ENCODE data around the gene CHCHD3.
"Not testable (repeated sequence)": the region's sequence is repeated elsewhere in the genome, so short reads cannot be mapped to it uniquely, and the experiment has no call there.

CHCHD3 gene

DNA sequence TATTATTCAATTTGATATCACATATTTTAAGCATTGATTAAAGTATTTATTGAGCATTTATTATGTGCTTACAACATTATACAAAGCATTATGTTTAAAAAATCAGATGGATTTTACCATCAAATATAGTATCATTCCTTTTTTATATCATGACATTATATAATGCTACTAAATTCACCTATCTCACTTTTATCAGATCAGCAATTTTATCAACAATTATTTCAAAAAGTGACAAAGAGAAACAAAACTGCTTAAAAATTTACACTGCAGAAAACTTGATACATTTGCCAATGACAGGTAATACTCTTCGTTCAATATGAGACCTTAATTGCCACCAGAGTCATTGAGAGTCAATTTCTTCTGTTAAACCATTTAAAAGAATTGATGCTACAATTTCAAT lies 82.0 kb downstream of the CHCHD3 start:
- no peak for DNase-seq

DNA sequence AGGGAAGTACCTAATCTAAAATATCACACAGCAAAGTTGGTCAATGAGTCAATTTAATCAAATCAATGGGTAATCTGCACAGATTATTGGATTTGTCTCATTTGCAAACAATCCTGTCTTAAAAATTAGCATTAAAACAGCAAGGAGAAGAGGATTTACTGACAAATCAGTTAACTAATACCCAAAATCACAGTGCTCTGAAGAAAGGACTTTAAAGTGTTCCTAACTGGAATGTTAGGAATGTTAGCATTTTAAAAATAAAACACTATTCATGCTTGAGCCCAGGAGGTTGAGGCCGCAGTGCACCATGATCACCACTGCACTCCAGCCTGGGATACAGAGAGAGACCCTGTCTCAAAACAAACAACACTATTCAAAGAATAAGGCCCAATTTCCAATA lies 83.1 kb downstream of the CHCHD3 start:
- no peak for DNase-seq

DNA sequence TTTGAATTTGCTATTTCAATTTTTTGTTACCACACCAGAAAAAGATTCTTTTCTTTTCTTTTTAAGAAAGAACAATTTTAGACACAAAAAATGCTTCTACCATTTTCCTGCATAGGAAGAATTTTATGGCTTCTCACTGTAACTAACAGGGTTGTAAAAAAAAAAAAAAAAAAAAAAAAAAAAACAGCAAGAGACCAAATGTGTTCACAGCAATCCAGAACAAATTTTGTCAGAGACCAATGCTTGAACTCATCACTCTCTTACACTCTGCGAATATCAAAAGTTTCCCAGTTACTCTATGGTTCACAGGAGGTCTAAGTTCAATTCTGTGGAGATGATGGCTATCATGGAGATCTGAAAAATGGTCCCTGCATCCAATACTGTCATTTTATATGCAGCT lies 84.4 kb downstream of the CHCHD3 start:
- no peak for DNase-seq

DNA sequence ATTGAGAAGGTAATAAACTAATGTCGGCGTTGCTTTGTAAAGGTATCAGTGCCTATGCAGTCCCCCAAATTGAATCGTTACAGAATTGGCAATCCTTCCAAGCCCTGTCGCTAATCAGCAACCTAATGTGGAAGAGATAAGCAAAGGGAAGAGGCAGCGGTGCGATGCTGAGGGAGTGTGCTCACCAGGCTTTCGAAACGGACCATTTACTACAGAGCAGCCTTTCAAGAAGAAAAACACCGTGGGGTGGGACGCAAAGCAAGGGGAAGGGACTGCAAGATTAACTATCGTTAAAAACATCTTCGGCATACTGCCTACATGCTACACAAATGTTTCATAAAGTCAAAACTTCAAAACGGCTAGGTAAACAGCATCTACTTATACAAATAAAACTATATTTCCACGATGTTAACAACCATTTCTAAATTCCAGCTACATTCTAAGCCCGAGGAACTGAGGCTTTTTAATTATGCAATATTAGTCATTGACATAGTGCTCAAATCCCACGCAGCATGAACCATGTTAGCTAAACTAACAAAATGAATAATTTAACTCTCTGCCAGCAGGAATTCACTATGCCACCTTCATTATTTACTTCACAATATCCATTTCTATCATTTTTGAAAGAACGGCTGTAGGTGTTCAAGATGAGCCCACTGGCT lies 85.2 kb downstream of the CHCHD3 start:
- DNase-seq, result no peak

DNA sequence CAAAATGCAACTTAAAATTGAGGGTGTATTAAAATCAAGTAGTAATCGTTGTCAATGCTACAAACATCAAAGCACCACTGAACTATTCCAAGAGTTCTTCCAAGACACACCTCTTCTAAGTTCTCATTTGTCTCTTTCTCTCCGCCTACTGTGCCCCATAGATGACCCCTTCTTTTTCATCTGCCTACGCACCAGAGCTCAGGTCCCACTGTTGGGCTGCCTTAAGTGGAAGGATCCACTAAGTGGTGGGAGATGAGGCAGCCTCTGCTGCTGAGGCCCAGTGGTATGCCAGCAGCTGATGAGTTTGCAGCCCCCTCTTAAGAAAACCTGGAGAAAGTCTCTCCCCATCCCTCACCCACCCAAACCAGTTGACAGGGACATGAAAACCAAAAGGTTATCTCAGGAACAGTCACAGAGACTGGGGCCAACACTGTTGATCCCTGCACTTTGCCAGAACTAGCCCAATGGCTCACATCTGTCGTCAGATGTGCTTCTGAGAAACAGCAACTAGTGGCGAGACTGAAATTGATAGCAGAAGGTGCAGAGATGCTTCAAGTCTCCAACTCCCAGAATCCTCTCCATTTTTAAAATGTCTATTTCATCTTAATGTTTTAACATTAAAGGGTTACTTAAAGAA lies 88.4 kb downstream of the CHCHD3 start:
- no peak for DNase-seq

GRCh38 chr7:132991615-132992587 lies 90.0 kb downstream of the CHCHD3 start:
- DNase-seq, result no peak

- no peak for DNase-seq
These were observed 93.8 kb downstream of the CHCHD3 start for GRCh38 chr7:132988117-132988516.

GRCh38 chr7:132980402-132980801 lies 101.5 kb downstream of the CHCHD3 start:
- DNase-seq, result no peak

DNA sequence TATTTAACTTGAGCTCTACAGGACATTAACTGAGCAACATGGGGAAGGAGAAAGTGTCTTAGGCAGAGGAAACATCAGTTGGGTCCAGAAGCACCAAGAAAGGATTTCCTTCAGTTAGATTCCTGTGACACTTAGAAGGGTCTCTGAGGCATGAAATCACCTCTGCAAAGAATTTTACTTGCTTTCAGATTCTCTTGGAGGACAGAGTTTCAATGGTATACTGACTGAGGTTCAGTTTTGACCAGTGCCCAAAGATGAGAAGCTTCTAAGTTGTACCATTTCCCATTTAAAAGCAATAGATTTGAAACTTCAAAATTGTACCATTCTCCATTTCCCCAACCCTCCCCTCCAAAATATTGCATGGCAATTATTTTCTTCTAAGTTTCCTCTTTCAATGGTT lies 102.4 kb downstream of the CHCHD3 start:
- no peak for DNase-seq

GRCh38 chr7:132977234-132977633 lies 104.7 kb downstream of the CHCHD3 start:
- no peak for DNase-seq

DNA sequence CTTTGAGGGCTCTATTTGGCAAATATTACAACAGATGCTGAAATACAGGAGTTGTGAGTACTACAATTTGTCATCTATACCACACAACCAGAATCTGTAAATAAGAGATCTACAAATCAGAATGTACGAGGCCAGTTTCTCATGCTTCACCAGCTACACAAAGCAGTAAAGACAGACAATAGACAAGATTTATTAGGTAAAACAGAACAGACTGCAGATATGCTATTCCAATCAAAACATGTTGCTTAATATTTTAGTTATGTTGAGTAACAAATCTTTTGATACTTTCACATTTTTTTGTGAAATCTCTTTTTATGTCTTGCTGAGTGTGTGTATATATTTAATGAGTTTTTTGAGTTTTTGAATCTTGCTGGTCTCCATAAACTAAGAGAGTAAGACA lies 109.1 kb downstream of the CHCHD3 start:
- no peak for DNase-seq

DNA sequence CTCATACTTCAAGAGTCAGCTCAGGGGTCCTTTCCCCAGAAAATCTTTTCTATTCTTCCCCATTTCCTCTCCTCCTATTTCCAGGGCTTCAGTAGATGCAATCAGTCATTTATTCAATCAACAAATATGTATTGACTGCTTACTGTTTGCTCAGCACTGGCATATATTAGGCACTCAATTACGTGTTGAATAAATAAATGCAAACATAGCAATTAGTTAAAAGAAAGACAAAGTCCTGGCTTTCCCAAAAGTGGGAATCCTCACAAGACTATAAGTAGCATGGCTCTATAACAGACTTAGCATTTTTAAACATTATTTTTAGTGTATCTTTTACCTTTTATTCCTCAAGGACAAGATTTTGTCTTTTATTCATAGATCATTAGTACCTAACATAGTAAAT lies 111.6 kb downstream of the CHCHD3 start:
- DNase-seq, result no peak

DNA sequence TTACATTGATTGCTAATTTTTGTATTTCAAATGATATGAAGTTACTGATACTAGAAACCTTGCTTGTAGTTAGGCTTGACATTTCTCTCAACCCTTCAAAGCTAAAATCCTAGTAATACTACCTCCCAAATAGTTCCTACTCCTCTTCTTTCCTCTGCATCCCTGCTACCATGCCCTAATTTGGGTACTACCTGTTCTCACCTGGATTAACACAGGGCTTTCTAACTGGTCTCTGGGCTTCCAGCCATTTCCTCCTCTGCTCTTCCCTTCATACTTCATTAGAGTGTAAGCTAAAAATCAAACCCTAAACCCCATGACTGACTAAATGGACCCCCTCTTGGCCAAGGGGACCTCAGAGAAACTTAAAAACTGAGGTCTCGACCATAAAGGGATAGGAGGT lies 112.4 kb downstream of the CHCHD3 start:
- DNase-seq, result no peak

DNA sequence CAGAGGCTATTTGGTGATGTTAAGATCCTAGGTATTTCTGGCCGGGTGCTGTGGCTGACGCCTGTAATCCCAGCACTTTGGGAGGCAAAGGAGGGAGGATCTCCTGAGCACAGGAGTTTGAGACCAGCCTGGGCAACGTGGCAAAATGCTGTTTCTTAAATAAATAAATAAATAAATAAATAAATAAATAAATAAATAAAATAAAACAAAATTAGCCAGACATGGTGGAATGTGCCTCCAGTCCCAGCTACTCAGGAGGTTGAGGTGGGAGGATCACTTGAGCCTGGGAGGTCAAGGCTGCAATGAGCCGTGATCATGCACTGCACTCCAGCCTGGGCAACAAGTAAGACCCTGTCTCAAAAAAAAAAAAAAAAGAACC lies 114.4 kb downstream of the CHCHD3 start:
- not testable (repeated sequence) for DNase-seq

DNA sequence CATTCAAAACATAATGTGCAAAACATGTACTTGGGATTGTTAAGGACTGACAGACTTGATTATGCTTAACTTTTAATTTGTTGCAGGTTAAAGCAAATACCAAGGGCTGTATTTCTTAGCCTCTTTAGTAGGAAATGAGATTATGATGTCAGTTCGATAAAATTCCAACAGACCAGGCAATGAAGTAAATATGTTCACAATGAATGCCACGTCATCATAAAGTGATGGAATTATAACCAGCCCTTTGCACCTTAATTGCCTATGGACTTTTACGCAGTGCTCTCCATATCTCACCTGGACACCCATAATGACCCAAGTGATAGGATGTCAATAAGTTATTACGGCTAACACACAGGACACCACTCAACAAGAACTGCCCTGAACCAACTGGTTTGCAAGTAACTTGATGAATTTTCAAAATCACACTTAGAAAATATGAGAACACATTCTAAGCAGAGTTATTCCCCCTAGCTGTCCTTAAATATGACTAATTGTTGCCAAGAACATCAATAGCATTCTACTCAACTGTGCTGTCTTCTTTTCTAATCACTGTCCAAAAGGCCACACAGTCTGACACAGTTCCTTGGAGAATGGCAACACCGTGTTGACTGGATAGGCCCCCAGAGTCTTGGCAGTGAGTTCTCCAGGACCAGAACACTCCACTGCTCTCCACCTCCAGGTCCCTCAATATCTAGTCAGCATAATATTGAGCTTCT lies 115.0 kb downstream of the CHCHD3 start:
- DNase-seq, result no peak

DNA sequence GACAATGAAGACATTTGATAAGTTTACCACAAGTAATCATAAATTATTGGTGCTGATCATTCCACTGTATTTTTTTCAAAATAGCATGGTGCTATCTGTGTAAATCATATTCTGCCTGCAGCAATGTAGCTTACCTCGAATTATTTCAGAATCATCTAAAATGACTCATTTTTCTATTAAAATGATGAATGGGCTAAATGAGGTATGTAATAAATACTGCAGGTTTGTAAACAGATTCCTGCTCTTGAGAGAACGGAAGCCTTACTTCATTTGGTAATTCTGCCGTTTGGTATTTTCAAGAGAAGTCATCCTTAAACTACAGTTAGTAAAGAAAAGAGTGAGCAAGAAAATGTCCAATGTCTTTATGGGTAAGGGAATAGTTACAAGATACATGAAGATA lies 115.9 kb downstream of the CHCHD3 start:
- DNase-seq, result no peak

- DNase-seq, result no peak
These were observed 117.0 kb downstream of the CHCHD3 start for GRCh38 chr7:132964876-132965275.

GRCh38 chr7:132959891-132960290 lies 122.0 kb downstream of the CHCHD3 start:
- no peak for DNase-seq

GRCh38 chr7:132956556-132956955 lies 125.3 kb downstream of the CHCHD3 start:
- no peak for DNase-seq

DNA sequence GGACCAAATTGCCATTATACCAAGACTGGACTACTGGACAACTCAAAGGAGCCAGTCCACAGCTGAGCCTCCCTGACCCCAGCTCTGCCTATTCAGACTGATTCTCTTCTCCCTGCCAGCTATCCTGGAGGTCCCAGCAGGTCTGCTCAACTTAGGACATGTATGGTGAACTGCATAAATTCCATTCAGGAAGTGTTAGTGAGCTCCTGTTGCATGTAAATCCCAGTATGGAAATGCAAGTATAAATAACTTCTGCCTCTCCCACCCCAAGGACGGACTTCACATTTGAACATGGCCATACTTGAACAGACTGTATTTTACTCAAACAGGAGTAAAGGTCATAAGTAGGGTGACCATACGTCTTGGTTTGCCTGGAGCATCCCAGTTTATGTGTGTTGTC lies 128.4 kb downstream of the CHCHD3 start:
- no peak for DNase-seq

DNA sequence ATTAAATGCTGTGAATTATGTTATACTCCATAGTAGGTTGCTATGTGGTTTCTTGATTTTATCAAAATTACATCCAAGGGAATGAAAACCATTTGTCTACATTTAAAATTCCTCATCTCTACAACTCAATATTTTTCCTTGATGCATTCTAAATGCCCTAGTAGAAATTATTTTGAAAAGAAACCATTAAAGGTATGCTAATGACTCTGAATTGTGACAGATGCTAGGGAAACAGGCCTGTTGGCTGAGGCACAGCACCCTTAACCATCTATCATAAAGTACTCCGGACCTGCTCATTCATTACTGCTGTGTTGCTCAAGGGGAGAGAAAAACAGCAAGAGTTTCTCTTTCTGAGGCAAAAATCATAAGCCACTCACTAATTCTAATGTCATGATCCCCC lies 131.2 kb downstream of the CHCHD3 start:
- no peak for DNase-seq

GRCh38 chr7:132947011-132947410 lies 134.9 kb downstream of the CHCHD3 start:
- DNase-seq, result no peak

GRCh38 chr7:132944774-132945173 lies 137.1 kb downstream of the CHCHD3 start:
- no peak for DNase-seq
